SH-SY5Y (cell line): ENCODE data around the gene XKRX.

ENCODE experiments used
- GATA2 ChIP-seq: IDR thresholded peaks from 2 replicates; pipeline ENCODE4 v1.6.1; 2011; ENCODE audit warnings: mild to moderate bottlenecking, low read depth, low read length
- GATA3 ChIP-seq: IDR thresholded peaks from 2 replicates; pipeline ENCODE4 v1.6.1; 2011; ENCODE audit warnings: low read depth, mild to moderate bottlenecking, low read length, moderate library complexity

GRCh38 chrX:100948557-100948956 lies 19.8 kb upstream of the XKRX start:
- TF ChIP-seq GATA2: no peak
- TF ChIP-seq GATA3: no peak
